ENCODE results near the gene SORL1.
A peak's percentile ranks its signal among the peaks of the same experiment; 100 is the strongest.

The SORL1 gene

GRCh38 chr11:121665206-121665838, 213.2 kb downstream of the SORL1 start:
- DNase-seq: no peak

GRCh38 chr11:121667836-121668235, 215.7 kb downstream of the SORL1 start:
- DNase-seq: no peak

- no peak for DNase-seq
Measured at GRCh38 chr11:121669422-121669821, 217.3 kb downstream of the SORL1 start.

- DNase-seq: no peak
Measured at GRCh38 chr11:121670266-121670665, 218.2 kb downstream of the SORL1 start.

GRCh38 chr11:121670805-121671282, 218.7 kb downstream of the SORL1 start:
- no peak for DNase-seq

- peak; percentile 75 for DNase-seq
Measured at GRCh38 chr11:121671283-121672168, 219.4 kb downstream of the SORL1 start.

GRCh38 chr11:121672630-121673487, 220.7 kb downstream of the SORL1 start:
- no peak for DNase-seq

- no peak for DNase-seq
Measured at GRCh38 chr11:121681550-121682268, 229.6 kb downstream of the SORL1 start.

All from islet precursor cell (in vitro differentiated cells).